Stimulated activated CD4-positive, alpha-beta T cell treated with anti-CD3 and anti-CD28 coated beads, Interleukin-12 subunit alpha, Interleukin-12 subunit beta, amount 100 ng/mL, for 24 hours (primary cell): Measurements from ENCODE around the gene CACNA2D2.

Source experiments
- DNase-seq, 2 experiments: peaks; one replicate each; pipeline ENCODE4 v3.0.0-alpha.2; 2020; ENCODE audit warnings: low read depth in 2 of 2

Gene CACNA2D2

GRCh38 chr3:50327129-50327528 is 176.3 kb downstream of the CACNA2D2 start:
- no peak for DNase-seq

- DNase-seq: no peak
Observed at GRCh38 chr3:50326182-50326541, 177.3 kb downstream of the CACNA2D2 start.

DNA sequence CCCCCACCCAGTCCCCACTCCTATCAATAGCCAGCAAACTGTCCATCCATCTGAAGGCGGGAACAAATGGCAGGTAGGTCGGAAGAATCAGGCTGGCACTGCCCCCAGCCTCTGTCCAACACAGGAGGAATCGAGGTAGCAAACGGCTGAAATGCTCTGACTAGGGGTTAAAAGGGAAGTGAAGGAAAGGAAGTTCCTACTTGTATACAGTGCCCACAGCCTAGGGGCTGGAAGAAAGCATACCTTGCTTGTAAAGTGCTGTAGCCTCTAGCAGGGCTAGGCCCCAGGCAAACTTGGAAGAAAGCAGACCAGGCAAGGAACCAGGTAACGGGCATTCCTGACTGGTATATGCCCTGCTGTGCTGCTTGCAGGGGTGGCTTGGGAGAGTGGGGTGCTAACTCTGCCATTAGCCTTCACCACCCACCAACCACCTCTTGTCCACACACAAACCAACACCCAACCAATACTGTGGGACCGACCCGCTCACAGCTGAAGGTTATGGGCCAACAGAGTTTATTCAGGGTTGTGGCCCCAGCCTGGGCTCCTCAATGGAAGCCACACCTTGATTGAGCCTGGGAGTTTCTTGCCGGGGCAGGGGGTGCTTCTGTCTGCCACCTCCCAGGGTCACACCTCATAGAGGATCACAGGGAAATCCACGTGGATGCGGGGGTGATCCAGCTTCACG is 177.8 kb downstream of the CACNA2D2 start:
- DNase-seq: no peak

DNA sequence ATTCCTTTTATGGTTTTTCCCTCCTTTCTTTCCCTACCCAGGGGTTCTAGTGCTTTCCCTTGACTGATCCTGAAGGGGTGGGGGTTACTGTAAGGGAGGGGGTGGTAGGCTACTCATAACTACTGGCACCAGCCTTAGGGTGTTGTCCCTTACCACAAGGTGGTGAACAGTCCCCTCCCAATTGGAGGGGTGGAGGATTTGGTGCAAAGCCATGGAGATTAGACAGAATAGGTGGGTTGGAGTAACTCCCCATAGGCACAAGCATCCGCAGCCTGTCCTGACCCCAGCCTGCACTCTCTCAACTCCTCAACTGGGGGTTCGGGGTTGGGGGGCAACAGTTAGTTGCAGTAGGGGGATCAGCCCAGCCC is 178.3 kb downstream of the CACNA2D2 start:
- DNase-seq: no peak

DNA sequence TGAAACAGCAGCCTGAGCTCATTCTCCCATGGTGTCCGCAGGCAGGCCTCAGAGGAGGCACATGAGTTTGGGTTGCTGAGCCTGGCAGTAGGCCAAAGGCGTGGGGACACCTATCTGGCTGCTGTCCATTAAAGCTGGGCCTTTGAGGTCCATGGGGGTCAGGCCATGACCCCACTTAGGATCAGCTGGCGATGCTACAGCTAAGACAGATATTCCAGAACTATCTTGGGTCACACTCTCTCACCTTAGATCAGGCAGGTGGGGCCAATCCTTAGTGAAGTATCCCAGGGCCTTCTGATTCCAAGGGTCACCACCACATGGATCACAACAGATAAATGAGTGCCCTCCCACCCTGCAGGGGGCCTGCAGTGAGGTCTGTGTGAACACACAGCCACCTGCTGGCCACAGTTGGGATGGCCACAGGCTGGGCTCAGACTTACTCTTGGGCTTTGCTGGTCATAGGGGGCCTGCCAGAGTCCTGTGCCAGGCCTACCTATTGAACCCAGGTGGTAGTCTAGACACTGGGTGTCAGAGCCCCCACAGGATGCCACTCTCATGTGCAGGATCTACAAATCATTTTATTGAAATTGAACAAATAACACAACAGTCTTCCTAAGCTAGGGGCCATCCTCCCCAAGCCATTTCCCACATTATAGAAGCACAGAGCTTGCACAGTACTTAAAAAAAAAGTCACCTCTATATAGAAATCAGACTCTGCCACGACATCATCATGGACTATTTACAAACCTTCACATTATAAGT is 178.9 kb downstream of the CACNA2D2 start:
- DNase-seq: peak in 1 of 2 experiments; percentile 49

GRCh38 chr3:50323614-50324199 is 179.7 kb downstream of the CACNA2D2 start:
- no peak for DNase-seq

- no peak for DNase-seq
Observed at GRCh38 chr3:50323092-50323600, 180.3 kb downstream of the CACNA2D2 start.

DNA sequence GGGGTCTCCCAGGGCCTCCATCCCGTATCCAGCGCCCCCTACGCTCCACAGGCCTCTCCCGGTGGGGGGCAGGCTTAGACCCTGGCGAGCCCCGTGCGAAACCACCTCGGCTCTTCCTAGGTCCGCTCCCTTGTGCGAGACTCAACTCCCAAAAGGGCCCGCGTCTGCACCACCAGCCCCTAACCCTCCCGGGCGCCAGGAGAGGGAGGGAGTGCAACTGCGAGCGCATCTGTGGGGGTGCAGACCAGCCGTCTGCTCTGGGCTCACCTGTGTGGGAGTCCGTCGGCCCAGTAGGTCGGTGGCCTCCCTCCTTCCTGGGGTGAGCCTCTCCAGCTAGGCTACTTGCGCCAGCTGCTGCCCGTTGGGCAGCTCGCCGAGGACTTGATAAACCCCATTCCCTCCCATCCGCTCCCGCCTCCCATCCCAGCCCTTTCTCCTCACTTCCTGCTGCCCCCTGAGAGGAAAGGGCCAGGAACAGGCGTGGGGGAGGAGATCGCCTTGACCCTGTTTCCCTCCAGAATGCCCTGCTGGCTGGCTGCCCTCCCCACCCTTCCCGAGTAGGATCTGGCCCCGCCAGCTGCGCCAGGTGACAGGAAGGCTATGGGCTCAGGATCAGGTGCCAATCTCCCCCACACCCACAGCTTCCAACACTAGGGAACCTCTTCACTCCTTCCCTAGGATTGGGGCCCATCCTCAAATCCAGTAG is 180.9 kb downstream of the CACNA2D2 start, which contains the start of gene HYAL2:
HYAL2 (minus strand) TSS at position 360 of the 706 bp plus-strand sequence. CDS start 2,256 bp downstream, outside the sequence.
- no peak for DNase-seq

- no peak for DNase-seq
Observed at GRCh38 chr3:50322115-50322385, 181.4 kb downstream of the CACNA2D2 start.

DNA sequence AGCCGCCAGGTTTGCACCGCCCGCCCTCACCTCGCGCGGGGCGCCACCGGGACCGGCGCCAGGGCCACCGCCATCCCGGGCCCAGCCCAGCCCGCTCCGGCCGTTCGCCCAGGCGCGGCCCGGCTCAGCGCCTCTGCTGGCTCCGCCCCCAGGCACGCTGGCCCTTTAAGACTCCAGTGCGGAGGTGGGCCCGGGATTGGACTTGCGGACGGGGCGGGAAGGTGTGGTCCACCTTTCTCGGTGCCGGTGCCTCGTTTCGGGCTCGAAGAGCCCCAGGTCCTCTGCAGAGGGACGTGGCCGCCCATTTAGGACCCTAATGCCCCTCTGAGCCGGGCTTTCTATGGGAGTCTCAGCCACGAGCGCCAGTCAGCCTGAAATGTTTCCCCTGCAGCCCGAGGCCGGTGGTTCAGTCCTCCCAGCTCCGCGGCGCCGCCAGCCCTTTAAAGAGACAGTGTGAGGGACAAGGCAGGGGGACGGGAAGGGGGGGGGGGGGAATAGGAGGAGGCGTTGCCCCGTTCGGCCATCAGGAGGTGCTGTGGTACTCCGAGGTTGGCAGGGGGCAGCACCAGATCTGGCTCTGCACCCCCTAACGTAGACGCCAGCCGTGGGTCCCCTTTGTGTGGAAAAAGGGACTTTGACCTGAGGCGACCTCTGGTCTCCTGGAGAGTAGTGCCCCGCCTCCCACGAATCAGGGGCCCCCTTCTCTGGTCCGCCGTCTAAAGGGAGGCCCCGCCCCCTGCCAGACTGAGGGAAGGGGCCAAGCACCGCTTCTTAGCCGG is 181.9 kb downstream of the CACNA2D2 start:
- peak; percentile 65 to 82 for DNase-seq

GRCh38 chr3:50320853-50321335 is 182.5 kb downstream of the CACNA2D2 start:
- peak in 1 of 2 experiments; percentile 41 for DNase-seq

GRCh38 chr3:50319894-50320625 is 183.4 kb downstream of the CACNA2D2 start:
- DNase-seq: no peak

DNA sequence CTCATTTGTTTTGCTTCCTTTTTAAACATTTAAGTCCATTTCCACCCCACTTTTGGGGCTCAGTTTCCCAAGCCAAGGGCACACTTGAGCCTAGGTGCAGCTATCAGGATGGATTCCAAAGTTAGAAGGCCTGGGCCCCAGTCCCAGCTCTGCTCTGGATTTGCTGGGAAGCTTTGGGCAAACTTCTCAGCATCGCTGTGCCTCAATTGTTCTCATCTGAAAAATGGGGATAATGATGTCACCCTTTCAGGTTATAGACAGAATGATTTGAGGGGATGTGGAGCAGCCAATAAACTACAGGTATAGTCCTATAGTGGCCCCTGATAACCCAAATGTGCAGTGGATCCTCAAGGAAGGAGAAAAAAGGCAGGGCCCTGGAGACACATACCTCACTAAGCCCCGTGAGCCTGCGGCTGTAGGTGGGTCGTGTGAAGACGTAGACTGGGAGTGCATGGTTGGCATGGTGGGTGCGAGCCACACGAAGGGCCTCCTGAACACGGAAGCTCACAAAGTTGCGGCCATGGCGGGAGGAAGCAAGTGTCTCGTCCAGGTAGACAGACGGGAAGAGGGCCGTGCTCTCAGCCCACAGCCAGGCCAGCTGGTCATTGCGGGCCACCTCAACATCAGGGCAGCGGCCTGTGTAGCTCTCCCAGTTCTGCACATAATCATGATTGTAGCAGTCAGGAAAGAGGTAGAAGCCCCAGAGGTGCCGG is 184.1 kb downstream of the CACNA2D2 start:
- DNase-seq: no peak

GRCh38 chr3:50318615-50319014 is 184.8 kb downstream of the CACNA2D2 start:
- no peak for DNase-seq

- no peak for DNase-seq
Observed at GRCh38 chr3:50318163-50318562, 185.3 kb downstream of the CACNA2D2 start.

GRCh38 chr3:50317300-50317699 is 186.1 kb downstream of the CACNA2D2 start:
- no peak for DNase-seq

DNA sequence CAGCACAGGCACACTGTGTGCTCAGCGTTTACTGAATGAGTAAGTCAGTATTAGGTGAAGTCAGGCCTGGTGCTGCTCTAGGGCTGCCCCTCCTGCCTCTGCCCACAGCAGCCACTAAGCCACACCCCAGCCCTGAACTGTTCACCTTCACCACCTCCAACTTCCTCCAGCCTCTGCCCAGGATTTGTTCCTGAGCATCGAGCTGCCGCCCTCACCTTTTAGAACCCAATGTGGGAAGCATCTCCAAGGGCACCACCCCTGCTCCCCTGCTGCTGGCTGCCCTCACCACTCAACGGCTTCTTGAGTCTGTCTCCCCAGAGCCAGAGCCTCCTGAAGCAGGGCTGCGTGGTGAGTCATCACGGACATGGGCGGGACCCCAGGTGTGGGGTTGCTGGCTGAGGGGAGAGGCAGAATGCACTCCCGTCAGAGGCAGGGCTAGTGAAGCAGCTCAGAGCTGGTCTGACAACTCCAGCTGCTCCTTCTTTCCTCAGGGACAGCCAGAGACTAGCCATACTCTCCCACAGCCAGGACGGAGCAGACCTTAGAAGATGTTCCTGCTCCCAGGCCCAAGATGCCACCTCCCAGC is 186.7 kb downstream of the CACNA2D2 start:
- no peak for DNase-seq

- DNase-seq: no peak
Observed at GRCh38 chr3:50314816-50315215, 188.6 kb downstream of the CACNA2D2 start.

DNA sequence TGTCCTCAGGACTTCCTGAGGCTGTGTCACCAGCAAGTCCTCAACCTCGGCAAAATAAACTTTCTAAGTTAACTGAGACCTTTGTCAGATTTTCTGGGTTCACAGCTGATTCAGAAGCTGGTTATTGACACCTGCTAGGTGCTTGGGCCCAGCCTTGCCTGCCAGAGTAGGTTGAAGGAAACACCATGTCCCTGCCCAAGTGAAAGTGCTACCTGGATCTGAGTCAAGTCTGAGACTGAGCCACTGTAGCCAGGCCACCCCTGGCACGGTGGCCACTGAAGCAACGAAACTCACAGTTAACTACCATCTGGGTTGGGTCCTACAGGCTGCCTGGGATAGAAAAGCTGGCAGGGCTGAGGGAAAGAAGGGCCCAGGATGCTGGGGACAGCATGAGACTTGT is 189.1 kb downstream of the CACNA2D2 start:
- DNase-seq: no peak
